HG03558 (cell line): ENCODE measurements around the gene ETV6.
"Not testable (repeated sequence)": the region's sequence is repeated elsewhere in the genome, so short reads cannot be mapped to it uniquely, and the experiment has no call there.

Source experiments
- ATAC-seq: cut with Tn5 transposase; IDR thresholded peaks from one replicate; pipeline ENCODE4 v1.9.1; 2021; ENCODE audit warnings: moderate number of reproducible peaks; ENCODE audit not compliant: unreplicated experiment; ENCODE audit errors: extremely low read depth

Gene ETV6

DNA sequence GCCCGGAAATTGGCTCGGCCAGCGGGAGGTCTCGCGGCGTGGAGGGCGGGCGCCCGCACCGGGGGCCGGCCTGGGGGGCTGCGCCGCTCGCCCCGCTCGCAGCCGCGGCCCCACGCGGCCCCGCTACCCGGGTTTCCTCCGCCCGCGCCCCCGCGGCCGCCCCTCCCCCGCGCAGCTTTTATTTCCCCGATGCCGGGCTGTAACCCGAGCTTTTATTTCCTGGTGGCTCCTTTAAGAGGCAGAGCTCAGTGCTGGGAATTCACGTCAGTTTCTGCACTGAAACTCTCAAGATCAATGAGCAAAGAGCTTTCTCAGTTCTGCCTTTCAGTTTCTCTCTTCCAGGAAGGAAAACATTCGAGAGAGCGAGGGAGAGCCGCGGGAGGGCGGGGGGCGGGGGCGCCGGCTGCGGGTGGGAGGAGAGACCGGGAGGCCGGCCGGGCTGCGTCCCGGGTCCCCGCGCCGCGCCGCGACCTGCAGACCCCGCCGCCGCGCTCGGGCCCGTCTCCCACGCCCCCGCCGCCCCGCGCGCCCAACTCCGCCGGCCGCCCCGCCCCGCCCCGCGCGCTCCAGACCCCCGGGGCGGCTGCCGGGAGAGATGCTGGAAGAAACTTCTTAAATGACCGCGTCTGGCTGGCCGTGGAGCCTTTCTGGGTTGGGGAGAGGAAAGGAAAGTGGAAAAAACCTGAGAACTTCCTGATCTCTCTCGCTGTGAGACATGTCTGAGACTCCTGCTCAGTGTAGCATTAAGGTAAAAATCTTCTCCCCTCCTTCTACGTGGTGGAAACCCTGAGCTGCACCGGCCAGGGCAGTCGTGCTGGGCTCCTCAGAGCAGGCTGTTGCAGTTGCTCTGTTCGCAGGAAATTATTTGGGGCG lies at the start of gene ETV6:
TSS of gene ETV6 (plus strand) at position 262 of the 873 bp plus-strand sequence. CDS start at position 716, 454 bp downstream.
- ATAC-seq = peak; percentile 26

DNA sequence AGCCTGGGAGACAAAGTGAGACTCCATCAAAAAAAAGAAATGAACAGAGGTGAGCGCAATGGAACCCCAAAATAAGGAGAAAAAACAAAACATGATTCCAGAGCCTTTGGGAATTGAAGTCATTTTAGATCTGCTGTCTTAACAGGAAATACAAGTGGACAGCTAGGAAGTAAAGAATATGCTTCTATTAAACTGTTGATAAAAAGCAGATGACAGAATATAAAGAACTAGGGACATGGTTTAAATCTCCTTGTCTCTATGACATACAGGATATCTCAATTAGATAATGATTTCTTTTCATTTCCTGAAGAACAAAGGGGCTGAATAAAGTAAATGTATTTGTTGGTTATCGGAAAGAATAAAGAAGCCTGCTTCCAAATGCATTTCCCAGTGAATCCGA lies 49.3 kb upstream of the ETV6 start:
- ATAC-seq = no peak

DNA sequence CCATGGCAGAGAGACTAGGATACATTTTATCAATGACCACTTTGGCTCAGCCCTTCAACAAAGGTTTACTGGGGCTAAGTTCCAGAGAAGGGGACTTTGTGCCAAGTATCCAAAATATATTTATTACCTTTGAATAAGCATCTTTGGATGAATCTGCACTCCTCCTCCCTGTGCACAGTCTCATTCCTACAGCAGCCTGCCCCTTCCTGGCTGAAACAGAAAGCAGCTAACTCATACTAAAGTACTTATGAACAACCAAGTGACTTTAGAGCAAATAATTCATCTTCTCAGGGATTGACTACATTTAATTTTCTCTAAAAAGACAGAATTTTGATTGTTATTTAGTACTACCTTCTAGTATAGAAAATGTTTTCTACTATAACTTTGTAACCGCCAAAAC lies 47.8 kb upstream of the ETV6 start:
- ATAC-seq = no peak

DNA sequence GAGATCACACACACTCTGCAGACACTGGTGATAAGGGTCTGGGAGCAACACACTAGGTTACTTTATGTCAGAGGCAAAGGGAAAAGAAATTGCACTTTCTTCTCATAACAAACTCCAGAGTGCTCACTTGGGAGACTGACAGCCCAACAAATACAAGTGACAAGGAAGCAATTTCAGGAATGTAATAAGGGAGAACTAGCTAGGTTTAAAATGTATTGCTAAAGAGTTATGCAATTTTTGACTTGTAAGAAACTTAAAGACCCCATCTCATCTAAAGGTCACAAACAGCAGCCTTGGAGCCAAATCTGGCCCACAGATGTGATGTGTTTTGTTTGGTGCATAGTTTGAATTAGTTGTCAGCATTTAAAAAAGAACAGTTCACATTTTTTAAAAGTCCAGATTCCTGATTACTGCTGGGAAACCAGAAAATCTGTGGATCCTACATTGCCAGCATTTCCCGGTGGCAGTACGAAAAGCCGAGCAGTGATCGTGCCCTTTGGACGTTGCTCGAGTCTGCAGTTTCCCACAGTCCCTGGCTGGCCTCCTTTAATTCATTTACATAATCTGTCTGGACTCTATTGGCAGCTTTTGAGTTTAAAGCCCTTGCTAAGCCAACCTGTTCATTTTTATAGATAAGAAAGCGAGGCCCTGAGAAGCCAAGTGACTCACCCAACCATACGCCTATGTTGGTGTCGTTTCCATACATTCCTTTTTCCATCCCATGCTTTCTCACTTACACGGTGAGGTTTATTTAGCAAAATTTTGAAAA lies 42.0 kb upstream of the ETV6 start:
- no peak for ATAC-seq

DNA sequence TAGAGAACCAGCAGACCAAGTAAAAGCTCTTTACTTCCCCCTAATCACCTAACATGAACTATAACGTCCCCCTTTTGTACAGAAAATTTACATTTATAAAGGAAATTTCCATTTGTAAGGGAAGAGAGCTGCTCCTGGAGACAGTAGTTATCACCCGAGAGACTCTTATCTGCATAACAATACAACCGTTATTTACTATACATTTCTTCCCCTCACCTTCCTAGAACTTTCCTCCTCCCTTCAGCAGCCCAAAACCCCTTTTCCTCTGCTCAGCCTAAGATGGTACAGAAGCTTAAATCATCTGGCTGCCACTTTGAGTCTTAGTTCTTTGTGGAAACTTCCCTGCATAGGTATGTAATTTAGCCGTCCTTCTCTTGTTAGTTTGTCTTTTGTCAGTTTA lies 40.4 kb upstream of the ETV6 start:
- no peak for ATAC-seq

DNA sequence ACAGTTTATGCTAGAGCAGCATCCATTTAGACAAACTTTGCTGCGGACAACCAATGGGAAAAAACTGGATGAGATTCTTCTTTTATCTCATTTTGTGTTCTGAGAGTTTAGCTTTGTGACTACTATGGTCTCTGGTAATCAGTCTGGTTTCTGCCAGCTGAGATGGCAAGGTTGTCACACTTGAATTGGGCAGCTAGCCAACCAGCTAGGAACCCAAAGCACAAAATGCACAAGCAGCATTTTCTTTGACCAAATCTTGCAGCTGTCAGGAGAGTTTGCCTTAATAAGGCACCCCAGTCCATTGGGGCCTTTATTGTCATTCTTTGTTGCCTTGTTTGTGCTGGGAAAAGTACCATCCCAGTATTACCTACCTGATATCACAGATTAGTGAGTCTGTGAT lies 34.0 kb upstream of the ETV6 start:
- no peak for ATAC-seq

DNA sequence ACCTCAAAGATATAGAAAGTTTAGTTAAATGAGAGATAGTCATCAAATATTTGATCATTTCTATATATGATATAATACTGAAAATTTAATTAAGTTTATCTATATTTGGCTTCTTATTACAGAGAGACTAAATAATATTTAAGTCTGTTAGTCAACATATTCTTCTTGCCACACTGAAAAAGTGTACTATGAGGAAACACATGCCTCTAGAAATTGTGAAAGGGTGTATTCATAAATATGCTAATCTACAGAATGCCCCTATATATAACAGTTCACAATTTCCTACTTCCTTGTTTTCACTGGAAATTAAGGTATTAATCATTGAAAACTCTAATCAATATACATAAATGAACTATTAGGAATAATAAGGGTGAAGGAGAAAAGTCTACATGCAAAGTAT lies 31.4 kb upstream of the ETV6 start:
- ATAC-seq = no peak

DNA sequence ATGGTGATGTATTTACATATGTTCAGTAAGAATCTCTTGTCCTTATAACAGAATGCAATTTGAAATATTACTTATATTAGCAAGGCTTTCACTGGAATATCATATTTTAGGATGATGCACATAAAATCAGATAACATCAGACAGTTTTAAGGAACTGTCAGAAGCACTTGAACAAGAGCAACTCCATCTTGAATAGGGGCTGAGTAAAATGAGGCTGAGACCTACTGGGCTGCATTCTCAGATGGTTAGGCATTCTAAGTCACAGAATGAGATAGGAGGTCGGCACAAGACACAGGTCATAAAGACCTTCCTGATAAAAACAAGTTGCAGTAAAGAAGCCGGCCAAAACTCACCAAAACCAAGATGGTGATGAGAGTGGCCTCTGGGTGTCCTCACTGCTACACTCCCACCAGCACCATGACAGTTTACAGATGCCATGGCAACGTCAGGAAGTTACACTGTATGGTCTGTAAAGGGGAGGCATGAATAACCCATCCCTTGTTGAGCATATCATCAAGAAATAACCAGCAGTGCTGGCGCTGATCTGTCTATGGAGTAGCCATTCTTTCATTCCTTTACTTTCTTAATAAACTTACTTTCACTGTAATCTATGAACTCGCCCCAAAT lies 27.6 kb upstream of the ETV6 start:
- ATAC-seq = no peak

DNA sequence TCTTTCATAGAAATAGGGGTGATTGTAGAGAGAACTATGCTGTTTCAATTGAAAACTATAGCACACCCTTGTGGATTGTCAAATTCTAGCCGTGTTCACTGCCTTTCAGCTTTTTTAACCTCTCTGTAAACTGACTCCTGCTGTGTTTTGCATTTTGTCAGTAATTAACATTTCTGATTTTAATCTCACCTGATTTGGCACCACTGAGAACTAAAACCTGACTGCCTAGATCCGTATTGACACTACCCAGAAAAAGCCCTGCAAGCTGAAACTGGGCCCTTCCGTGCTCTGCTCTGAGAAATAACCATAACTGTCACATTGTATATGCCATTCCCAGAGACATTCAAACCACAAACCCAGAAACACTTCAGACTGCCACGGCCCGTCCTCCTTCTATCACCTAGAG lies 26.6 kb upstream of the ETV6 start:
- ATAC-seq = no peak

DNA sequence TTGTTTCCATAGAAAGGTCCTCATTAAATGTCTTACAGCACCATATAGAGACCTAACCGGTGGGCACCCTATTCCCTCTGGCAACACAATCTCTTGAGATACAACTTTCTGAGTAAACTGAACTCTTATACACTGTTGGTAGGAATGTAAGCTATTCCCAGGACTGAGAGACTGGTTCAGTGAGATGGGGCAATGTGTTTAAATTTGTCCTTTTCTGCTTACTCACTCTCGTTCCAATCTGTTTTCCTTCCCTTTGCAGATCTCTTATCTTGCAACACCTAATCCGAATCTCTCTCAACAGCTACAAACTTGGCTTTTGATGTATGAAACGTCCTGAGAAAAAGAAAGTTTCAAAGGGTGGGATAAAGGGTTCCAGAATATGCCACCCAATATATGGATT lies 26.1 kb upstream of the ETV6 start:
- no peak for ATAC-seq

DNA sequence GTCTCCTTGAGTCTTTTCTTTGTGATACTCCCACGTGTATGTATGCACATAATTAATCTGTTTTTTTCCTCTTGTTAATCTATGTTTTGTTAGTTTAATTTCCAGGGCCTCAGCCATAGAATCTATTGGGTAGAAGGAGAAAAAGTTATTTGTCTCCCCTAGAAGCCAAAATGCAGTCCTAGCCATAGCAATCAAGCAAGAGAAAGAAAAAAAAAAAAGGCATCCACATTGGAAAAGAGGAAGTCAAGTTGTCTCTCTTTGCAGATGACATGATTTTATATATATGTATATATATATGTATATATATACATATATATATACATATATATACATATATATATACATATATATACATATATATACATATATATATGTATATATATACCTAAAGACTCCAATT lies 25.4 kb upstream of the ETV6 start:
- ATAC-seq = no peak

DNA sequence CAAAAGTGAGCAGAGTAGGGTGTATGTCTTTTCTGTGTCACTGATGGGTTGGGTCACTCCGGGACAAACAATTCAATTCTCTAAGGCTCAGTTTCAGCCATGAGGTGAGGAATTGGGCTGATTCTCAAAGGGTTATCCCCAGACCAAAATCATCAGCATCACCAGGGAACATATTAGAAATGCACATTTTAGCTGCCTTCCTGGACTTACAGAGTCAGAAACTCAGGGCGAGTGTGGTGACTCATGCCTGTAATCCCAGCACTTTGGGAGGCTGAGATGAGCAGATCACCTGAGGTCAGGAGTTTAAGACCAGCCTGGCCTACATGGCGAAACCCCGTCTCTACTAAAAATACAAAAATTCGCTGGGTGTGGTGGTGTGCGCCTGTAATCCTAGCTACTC lies 21.8 kb upstream of the ETV6 start:
- ATAC-seq = not testable (repeated sequence)

DNA sequence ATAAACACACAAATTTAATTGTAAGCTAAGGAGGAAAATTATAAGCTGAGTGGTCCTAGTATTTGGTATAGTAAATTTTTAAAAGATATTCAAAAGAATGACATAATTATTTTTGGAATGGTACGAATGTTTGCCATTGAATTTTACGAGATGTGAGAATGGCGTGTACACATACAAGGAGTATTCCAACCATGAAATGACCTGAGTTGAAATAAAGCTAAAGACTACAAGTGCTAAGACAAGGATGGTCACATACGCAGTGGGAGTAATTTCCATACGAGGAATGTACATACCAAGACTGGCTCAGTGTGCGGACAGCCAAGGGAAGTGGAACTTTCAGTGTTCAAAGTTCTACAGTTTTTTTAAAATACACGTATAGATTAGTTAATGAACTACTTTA lies 21.1 kb upstream of the ETV6 start:
- ATAC-seq = no peak

DNA sequence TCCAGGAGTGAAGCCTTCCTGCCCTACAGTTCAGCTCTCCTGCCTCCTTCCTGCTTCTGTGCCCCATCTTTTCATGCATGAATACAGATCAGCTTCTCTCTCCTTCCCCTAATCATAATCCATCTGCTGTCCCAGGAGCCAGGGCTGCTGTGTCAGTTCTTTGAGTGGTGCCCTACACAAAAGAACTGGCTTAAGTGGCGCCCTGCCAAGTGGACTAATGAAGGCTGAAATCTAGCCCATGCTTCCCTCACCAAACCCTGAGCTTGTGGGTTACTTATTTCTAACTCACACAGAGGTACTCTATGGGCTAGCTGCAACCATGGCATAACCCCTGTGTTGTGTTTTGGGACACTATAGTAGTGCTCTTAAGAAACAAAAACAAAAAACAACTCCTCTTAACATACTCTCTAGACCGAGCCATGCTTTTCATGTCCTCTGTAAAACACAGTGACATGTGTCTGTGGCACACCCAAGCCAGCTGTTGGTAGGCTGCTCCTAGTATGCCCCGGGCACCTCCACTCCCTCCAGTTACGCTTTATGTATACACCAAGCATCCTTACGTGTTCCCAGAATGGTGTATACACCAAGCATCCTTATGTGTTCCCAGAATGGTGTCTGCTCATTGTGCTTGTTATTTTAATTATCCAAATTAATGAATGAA lies 19.3 kb upstream of the ETV6 start:
- no peak for ATAC-seq

DNA sequence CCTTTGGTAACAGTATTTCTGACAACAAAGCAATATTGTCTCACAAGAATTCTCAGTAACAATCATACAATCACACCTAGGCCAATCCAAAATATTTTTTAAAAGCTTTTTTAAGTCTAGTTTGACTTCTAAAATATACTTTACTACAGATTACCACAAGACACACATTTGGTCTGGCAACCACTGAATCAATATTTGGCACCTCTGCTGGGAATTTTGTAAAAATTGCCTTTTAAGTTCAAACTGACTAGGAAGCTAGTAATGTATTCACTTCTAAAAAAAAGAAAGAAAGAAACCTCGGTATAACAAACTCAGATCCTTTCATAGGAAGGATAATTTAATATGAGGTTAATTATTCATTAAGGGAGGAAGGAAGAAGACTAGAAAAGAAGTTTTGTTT lies 18.2 kb upstream of the ETV6 start:
- ATAC-seq = no peak

DNA sequence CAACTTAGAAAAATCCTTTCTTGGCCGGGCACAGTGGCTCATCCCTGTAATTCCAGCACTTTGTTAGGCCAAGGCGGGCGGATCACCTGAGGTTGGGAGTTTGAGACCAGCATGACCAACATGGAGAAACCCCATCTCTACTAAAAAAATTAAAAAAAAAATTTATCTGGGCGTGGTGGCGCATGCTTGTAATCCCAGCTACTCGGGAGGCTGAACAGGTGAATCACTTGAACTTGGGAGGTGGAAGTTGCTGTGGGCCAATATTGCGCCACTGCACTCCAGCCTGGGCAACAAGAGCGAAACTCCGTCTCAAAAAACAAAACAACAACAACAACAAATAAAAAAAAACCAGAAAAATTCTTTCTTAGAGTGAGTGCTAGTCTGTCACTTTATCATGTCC lies 17.6 kb upstream of the ETV6 start:
- not testable (repeated sequence) for ATAC-seq

DNA sequence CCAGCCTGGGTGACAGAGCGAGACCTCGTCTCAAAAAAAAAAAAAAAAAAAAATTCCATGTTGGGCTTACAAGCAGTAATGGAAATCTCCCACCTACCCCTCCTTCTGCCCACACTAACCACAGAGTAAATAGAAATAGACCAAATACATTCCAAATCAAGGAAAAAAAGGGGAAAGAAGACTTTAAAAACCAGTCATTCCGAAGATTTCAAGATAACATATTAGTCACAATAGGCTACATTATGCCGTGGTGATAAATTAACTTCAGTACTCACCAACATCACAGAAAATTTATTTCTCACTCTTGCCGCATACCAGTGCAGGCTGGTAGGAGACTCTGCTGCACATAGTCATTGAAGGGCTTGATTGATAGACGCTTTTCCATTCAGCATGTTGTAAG lies 15.5 kb upstream of the ETV6 start:
- ATAC-seq = no peak

DNA sequence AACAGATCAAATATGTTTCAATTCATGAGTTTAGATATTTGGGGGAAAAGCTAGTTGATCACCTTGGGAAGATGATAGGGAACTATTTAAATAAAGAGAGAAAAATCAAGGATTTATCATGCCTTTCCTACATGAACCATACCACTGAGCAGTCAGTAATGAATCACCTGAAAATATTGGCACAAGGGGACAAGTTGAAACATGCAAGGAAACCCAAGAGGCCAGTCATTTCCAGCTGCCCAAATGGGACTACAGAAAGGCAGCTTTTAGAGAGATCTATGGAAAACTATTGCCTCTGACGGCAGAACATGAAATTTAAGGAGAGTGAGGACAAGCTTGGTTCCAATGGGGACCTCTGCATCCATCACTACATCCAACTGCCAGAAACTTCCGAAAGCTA lies 14.1 kb upstream of the ETV6 start:
- ATAC-seq = no peak

DNA sequence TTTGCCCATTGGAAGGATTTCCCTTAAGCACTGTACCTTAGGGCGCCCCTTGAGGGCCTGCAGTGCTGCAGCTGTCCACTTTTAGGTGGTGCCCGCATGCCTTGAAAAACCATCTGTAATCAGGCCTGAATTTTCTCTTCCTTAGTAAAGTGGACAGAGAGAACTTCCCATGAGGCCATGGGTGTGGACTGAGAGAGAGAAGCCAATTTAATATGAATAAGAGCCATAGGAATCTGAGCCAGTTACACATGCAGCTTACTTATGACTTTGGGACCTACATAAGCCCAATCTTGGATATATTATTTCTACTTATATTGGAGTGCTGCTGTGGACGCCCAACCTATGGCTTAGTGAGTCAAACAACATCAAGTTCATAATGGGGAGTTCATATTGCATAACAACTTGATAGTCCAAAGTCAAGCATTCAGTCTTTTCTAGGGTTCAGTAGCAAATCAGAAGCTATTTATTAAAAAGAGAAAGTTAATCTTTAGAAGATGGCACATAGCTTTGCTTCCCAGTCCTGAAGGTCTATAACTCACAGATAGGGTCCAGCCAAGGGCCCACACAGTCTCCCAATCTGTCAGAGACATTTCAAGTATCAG lies 11.1 kb upstream of the ETV6 start:
- no peak for ATAC-seq

DNA sequence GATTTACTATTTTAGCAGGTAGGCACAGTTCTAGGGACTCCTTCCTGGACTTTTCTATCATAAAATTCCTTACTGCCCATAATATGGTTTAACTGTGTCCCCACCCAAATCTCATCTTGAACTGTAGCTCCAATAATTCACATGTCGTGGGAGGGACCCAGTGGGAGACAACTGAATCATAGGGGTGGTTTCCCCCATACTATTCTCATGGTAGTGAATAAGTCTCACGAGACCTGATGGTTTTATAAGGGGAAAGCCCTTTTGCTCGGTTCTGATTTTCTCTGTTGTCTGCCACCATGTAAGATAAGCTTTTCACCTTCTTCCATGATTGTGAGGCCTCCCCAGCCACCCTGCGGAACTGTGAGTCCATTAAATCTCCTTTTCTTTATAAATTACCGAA lies 10.0 kb upstream of the ETV6 start:
- ATAC-seq = no peak
